HepG2 (cell line): Measurements from ENCODE around the gene NEK8. TPM values are rescaled to one million over a fixed set of nuclear protein-coding genes. Genes with fewer than 3 reads are reported as not detected.

Experiments
- ATAD3A ChIP-seq: sonication (generic); formaldehyde crosslinking; IDR thresholded peaks from 2 replicates; pipeline ENCODE4 v1.4.0; 2020; ENCODE audit warnings: missing genetic modification reagents
- HMGA1 ChIP-seq: sonication (generic); formaldehyde crosslinking; conservative IDR thresholded peaks from 2 replicates; pipeline ENCODE4 v1.4.0; 2020; ENCODE audit warnings: missing genetic modification reagents
- IKZF4 ChIP-seq: sonication (generic); formaldehyde crosslinking; IDR thresholded peaks from 2 replicates; pipeline ENCODE4 v1.5.1; 2020; ENCODE audit warnings: borderline replicate concordance, mild to moderate bottlenecking, low read depth, missing genetic modification reagents; ENCODE audit errors: not compliant biosample characterization
- KAT8 ChIP-seq: IDR thresholded peaks from 2 replicates; pipeline ENCODE4 v1.6.1; 2016; ENCODE audit warnings: missing genetic modification reagents, missing compliant biosample characterization
- KDM3A ChIP-seq: IDR thresholded peaks from 2 replicates; pipeline ENCODE4 v1.6.1; 2018; ENCODE audit warnings: low read depth, missing compliant biosample characterization
- NR2F6 ChIP-seq, 2 experiments: IDR thresholded peaks; 2 replicates each; pipeline ENCODE4 v1.6.1; 2016; ENCODE audit warnings: antibody characterized with exemption in 1 of 2, mild to moderate bottlenecking in 1 of 2
- RAD51 ChIP-seq: fragments of 450-650 bp; IDR thresholded peaks from 2 replicates; pipeline ENCODE4 v1.6.1; 2016; ENCODE audit warnings: borderline replicate concordance
- SOX6 ChIP-seq, 2 experiments: fragments of 450-650 bp in 1 of 2; sonication (generic) in 1 of 2; formaldehyde crosslinking in 1 of 2; IDR thresholded peaks; 2 replicates each; pipeline versions ENCODE4 v1.4.0 to v1.6.1; 2017 to 2020; ENCODE audit warnings: antibody characterized with exemption in 1 of 2, mild to moderate bottlenecking in 1 of 2, missing genetic modification reagents in 1 of 2
- THYN1 ChIP-seq: sonication (generic); formaldehyde crosslinking; IDR thresholded peaks from 2 replicates; pipeline ENCODE4 v1.8.1; 2023; ENCODE audit warnings: low read depth, mild to moderate bottlenecking, moderate library complexity, missing genetic modification reagents, borderline replicate concordance
- ZMYM4 ChIP-seq: sonication (generic); formaldehyde crosslinking; IDR thresholded peaks from 2 replicates; pipeline ENCODE4 v1.8.1; 2023; ENCODE audit warnings: mild to moderate bottlenecking, missing genetic modification reagents
- ZNF34 ChIP-seq: sonication (generic); formaldehyde crosslinking; IDR thresholded peaks from 2 replicates; pipeline ENCODE4 v1.4.0; 2020; ENCODE audit warnings: mild to moderate bottlenecking, missing genetic modification reagents, borderline replicate concordance
- ZNF615 ChIP-seq: sonication (generic); formaldehyde crosslinking; IDR thresholded peaks from 2 replicates; pipeline ENCODE4 v1.5.0; 2020; ENCODE audit warnings: mild to moderate bottlenecking, missing genetic modification reagents, borderline replicate concordance
- polyA plus RNA-seq, 8 experiments: library from polyadenylated mRNA; depleted of rRNA in 3 of 8; stranded (reverse) in 7 of 8; unstranded in 1 of 8; fragments of >200 nt; fragmentation: Illumina TruSeq in 4 of 8; extraction: Trizol in 4 of 8; gene quantifications; 2 replicates each; pipeline versions ENCODE4 v1.2.1 to v1.2.3, GENCODE V29; 2011 to 2016; ENCODE audit warnings: low read depth in 4 of 8, missing spikeins in 1 of 8, mixed read lengths in 1 of 8; ENCODE audit not compliant: insufficient read depth in 1 of 8
- total RNA-seq, 5 experiments: library from RNA; depleted of rRNA; stranded (reverse); fragments of >200 nt; fragmentation: Illumina TruSeq; extraction: Trizol; gene quantifications; 2 replicates each; pipeline ENCODE4 v1.2.3, GENCODE V29; 2016; ENCODE audit warnings: low read depth in 1 of 5
- TF ChIP-seq, protein P1 (sequence below): sonication (generic); formaldehyde crosslinking; IDR thresholded peaks from 2 replicates; pipeline ENCODE4 v1.4.0; 2020; ENCODE audit warnings: low read depth, missing genetic modification reagents
- TF ChIP-seq, protein P2 (sequence below): sonication (generic); formaldehyde crosslinking; IDR thresholded peaks from 2 replicates; pipeline ENCODE4 v1.4.0; 2020; ENCODE audit warnings: missing genetic modification reagents
- TF ChIP-seq, protein P3 (sequence below): sonication (generic); IDR thresholded peaks from 2 replicates; pipeline ENCODE4 v1.6.1; 2016; ENCODE audit warnings: low read depth, borderline replicate concordance
- TF ChIP-seq, protein P4 (sequence below): sonication (generic); formaldehyde crosslinking; IDR thresholded peaks from 2 replicates; pipeline ENCODE4 v1.5.1; 2020; ENCODE audit warnings: mild to moderate bottlenecking, missing genetic modification reagents

Gene NEK8
- total and polyA plus RNA-seq, 2 of the 13 experiments (the other 11 are each of a cell fraction or from before 2014, with no cell fraction given) = 5.8 to 13.5 TPM

DNA sequence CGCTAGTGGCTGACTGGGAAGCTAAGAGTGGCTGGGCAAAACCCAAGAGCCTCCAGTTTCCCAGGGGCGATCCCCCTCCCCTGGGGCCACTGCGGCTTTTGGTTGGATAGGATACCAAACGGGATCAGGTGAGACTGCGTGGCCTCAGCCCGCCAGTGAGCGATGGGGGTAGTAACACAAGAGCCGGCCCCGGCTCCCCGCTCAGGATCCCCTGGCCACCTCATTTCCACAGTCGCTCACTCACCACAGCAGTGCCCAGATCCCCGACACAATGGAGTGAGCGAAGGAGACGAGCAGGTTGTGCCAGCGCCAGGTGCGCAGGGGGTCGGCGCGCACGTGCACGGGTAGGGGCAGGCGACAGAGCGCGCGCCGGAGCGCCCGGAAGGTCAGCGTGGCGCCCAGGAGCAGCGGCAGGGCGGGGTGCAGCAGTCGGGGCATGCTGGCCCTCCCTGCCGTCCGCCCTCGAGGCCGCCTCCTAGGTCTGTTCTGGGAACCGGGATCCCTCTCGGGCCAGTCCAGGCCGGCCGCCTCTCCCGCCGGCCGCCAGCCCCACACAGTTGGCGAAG is 2.8 kb upstream of the NEK8 start (continued):
- TF ChIP-seq, protein P1, sequence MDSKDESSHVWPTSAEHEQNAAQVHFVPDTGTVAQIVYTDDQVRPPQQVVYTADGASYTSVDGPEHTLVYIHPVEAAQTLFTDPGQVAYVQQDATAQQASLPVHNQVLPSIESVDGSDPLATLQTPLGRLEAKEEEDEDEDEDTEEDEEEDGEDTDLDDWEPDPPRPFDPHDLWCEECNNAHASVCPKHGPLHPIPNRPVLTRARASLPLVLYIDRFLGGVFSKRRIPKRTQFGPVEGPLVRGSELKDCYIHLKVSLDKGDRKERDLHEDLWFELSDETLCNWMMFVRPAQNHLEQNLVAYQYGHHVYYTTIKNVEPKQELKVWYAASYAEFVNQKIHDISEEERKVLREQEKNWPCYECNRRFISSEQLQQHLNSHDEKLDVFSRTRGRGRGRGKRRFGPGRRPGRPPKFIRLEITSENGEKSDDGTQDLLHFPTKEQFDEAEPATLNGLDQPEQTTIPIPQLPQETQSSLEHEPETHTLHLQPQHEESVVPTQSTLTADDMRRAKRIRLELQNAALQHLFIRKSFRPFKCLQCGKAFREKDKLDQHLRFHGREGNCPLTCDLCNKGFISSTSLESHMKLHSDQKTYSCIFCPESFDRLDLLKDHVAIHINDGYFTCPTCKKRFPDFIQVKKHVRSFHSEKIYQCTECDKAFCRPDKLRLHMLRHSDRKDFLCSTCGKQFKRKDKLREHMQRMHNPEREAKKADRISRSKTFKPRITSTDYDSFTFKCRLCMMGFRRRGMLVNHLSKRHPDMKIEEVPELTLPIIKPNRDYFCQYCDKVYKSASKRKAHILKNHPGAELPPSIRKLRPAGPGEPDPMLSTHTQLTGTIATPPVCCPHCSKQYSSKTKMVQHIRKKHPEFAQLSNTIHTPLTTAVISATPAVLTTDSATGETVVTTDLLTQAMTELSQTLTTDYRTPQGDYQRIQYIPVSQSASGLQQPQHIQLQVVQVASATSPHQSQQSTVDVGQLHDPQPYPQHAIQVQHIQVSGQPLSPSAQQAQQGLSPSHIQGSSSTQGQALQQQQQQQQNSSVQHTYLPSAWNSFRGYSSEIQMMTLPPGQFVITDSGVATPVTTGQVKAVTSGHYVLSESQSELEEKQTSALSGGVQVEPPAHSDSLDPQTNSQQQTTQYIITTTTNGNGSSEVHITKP (CRISPR knock-in tag) = no peak
- TF ChIP-seq, protein P2, sequence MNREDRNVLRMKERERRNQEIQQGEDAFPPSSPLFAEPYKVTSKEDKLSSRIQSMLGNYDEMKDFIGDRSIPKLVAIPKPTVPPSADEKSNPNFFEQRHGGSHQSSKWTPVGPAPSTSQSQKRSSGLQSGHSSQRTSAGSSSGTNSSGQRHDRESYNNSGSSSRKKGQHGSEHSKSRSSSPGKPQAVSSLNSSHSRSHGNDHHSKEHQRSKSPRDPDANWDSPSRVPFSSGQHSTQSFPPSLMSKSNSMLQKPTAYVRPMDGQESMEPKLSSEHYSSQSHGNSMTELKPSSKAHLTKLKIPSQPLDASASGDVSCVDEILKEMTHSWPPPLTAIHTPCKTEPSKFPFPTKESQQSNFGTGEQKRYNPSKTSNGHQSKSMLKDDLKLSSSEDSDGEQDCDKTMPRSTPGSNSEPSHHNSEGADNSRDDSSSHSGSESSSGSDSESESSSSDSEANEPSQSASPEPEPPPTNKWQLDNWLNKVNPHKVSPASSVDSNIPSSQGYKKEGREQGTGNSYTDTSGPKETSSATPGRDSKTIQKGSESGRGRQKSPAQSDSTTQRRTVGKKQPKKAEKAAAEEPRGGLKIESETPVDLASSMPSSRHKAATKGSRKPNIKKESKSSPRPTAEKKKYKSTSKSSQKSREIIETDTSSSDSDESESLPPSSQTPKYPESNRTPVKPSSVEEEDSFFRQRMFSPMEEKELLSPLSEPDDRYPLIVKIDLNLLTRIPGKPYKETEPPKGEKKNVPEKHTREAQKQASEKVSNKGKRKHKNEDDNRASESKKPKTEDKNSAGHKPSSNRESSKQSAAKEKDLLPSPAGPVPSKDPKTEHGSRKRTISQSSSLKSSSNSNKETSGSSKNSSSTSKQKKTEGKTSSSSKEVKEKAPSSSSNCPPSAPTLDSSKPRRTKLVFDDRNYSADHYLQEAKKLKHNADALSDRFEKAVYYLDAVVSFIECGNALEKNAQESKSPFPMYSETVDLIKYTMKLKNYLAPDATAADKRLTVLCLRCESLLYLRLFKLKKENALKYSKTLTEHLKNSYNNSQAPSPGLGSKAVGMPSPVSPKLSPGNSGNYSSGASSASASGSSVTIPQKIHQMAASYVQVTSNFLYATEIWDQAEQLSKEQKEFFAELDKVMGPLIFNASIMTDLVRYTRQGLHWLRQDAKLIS (CRISPR knock-in tag) = peak; percentile 88
- TF ChIP-seq ZNF615 (CRISPR knock-in tag) = peak; percentile 19; the same call in 1 of the 2 replicates
- TF ChIP-seq KAT8 (CRISPR knock-in tag) = no peak; the same call in 1 of the 2 replicates
- no peak for TF ChIP-seq HMGA1
- no peak for TF ChIP-seq ATAD3A (CRISPR knock-in tag)
- no peak for TF ChIP-seq SOX6 (IDR thresholded peaks at IDR 0.05)
- TF ChIP-seq SOX6 (CRISPR knock-in tag; IDR thresholded peaks at IDR 0.05) = peak; percentile 54
- TF ChIP-seq NR2F6 (IDR thresholded peaks at IDR 0.05) = no peak
- peak; percentile 12; the same call in 1 of the 2 replicates for TF ChIP-seq NR2F6 (CRISPR knock-in tag; IDR thresholded peaks at IDR 0.05)
- TF ChIP-seq, protein P3, sequence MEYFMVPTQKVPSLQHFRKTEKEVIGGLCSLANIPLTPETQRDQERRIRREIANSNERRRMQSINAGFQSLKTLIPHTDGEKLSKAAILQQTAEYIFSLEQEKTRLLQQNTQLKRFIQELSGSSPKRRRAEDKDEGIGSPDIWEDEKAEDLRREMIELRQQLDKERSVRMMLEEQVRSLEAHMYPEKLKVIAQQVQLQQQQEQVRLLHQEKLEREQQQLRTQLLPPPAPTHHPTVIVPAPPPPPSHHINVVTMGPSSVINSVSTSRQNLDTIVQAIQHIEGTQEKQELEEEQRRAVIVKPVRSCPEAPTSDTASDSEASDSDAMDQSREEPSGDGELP = no peak; the same call in 1 of the 2 replicates
- peak; percentile 22 for TF ChIP-seq ZMYM4 (CRISPR knock-in tag)
- no peak for TF ChIP-seq RAD51
- no peak for TF ChIP-seq THYN1 (CRISPR knock-in tag)
- no peak; the same call in 1 of the 2 replicates for TF ChIP-seq KDM3A (CRISPR knock-in tag)
- TF ChIP-seq, protein P4, sequence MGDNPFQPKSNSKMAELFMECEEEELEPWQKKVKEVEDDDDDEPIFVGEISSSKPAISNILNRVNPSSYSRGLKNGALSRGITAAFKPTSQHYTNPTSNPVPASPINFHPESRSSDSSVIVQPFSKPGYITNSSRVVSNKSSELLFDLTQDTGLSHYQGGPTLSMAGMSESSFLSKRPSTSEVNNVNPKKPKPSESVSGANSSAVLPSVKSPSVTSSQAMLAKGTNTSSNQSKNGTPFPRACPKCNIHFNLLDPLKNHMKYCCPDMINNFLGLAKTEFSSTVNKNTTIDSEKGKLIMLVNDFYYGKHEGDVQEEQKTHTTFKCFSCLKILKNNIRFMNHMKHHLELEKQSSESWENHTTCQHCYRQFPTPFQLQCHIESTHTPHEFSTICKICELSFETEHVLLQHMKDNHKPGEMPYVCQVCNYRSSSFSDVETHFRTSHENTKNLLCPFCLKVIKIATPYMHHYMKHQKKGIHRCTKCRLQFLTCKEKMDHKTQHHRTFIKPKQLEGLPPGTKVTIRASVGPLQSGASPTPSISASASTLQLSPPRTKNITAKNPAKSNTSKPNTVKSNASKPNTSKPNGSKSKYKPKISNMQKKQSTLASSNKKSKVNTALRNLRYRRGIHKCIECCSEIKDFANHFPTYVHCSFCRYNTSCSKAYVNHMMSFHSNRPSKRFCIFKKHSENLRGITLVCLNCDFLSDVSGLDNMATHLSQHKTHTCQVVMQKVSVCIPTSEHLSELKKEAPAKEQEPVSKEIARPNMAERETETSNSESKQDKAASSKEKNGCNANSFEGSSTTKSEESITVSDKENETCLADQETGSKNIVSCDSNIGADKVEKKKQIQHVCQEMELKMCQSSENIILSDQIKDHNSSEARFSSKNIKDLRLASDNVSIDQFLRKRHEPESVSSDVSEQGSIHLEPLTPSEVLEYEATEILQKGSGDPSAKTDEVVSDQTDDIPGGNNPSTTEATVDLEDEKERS (CRISPR knock-in tag) = no peak
- no peak for TF ChIP-seq IKZF4 (CRISPR knock-in tag)
- no peak; the same call in 1 of the 2 replicates for TF ChIP-seq ZNF34
